K562 (cell line): ENCODE data around the gene ERMN.

Experiments used
- CREM ChIP-seq: IDR thresholded peaks from 2 replicates; pipeline ENCODE4 v1.6.1; 2014; ENCODE audit warnings: antibody characterized with exemption, low read depth
- MYBL2 ChIP-seq, 2 experiments: fragments of 450-650 bp in 1 of 2; sonication (generic) in 1 of 2; formaldehyde crosslinking in 1 of 2; IDR thresholded peaks; 2 replicates each; pipeline versions ENCODE4 v1.6.1 to v1.8.1; 2017 to 2022; ENCODE audit warnings: borderline replicate concordance in 1 of 2, inconsistent platforms in 1 of 2, low read depth in 1 of 2, mild to moderate bottlenecking in 1 of 2, missing genetic modification reagents in 1 of 2, moderate library complexity in 1 of 2
- MYC ChIP-seq, 2 experiments: fragments of 250-450 bp in 1 of 2; sonication (Bioruptor Pico) in 1 of 2; IDR thresholded peaks; 2 replicates each; pipeline versions ENCODE4 v1.5.1 to v1.6.1; 2012 to 2021; ENCODE audit warnings: low read depth in 2 of 2, borderline replicate concordance in 1 of 2, improper control_type of control experiment in 1 of 2, low read length in 1 of 2, mild to moderate bottlenecking in 1 of 2, moderate library complexity in 1 of 2
- POLR2A ChIP-seq: fragments of 450-650 bp; conservative IDR thresholded peaks from 2 replicates; pipeline ENCODE4 v1.6.1; 2016
- SIN3A ChIP-seq, 2 experiments: fragments of 150-350 bp in 1 of 2; IDR thresholded peaks; 2 replicates each; pipeline ENCODE4 v1.6.1; 2011 to 2016; ENCODE audit warnings: borderline replicate concordance in 2 of 2, low read depth in 2 of 2, low read length in 2 of 2, mild to moderate bottlenecking in 2 of 2, moderate library complexity in 2 of 2; ENCODE audit not compliant: control insufficient read depth in 1 of 2
- SMARCB1 ChIP-seq: IDR thresholded peaks from 2 replicates; pipeline ENCODE4 v1.6.1; 2011; ENCODE audit warnings: improper control_type of control experiment, low read depth; ENCODE audit not compliant: insufficient read length
- ZBTB17 ChIP-seq: fragments of 450-650 bp; formaldehyde crosslinking; IDR thresholded peaks from 2 replicates; pipeline ENCODE4 v1.4.0; 2020; ENCODE audit warnings: mild to moderate bottlenecking
- ZBTB7A ChIP-seq: IDR thresholded peaks from 2 replicates; pipeline ENCODE4 v1.6.1; 2011; ENCODE audit warnings: low read depth, mild to moderate bottlenecking, low read length, moderate library complexity, borderline replicate concordance; ENCODE audit not compliant: control insufficient read depth
- ZNF780A ChIP-seq: fragments of 250-450 bp; sonication (Bioruptor Pico); IDR thresholded peaks from 2 replicates; pipeline ENCODE4 v1.5.0; 2021; ENCODE audit warnings: mild to moderate bottlenecking
- TF ChIP-seq, protein P1 (sequence below): fragments of 450-650 bp; formaldehyde crosslinking; IDR thresholded peaks from 2 replicates; pipeline ENCODE4 v1.4.0; 2020; ENCODE audit warnings: mild to moderate bottlenecking, moderate library complexity
- TF ChIP-seq, protein P2 (sequence below), 3 experiments: IDR thresholded peaks in 2 of 3; conservative IDR thresholded peaks in 1 of 3; 2 replicates each; pipeline ENCODE4 v1.5.1; 2011 to 2012; ENCODE audit warnings: low read length in 3 of 3, mild to moderate bottlenecking in 3 of 3, control low read depth in 2 of 3, improper control_type of control experiment in 1 of 3, inconsistent platforms in 1 of 3, low read depth in 1 of 3, mixed read lengths in 1 of 3, moderate library complexity in 1 of 3; ENCODE audit not compliant: insufficient read depth in 2 of 3
- TF ChIP-seq, protein P3 (sequence below), 3 experiments: fragments of 200-800 bp in 1 of 3; sonication (Bioruptor generic) in 1 of 3; sonication (generic) in 1 of 3; formaldehyde crosslinking in 1 of 3; IDR thresholded peaks; 2 replicates each; pipeline versions ENCODE4 v1.6.1 to v1.8.0; 2016 to 2022; ENCODE audit warnings: mild to moderate bottlenecking in 2 of 3, missing compliant biosample characterization in 2 of 3, missing genetic modification characterization in 2 of 3, missing genetic modification reagents in 1 of 3
- TF ChIP-seq, protein P4 (sequence below): sonication (generic); formaldehyde crosslinking; IDR thresholded peaks from 2 replicates; pipeline ENCODE4 v1.9.0; 2022; ENCODE audit warnings: mild to moderate bottlenecking, missing genetic modification reagents

DNA sequence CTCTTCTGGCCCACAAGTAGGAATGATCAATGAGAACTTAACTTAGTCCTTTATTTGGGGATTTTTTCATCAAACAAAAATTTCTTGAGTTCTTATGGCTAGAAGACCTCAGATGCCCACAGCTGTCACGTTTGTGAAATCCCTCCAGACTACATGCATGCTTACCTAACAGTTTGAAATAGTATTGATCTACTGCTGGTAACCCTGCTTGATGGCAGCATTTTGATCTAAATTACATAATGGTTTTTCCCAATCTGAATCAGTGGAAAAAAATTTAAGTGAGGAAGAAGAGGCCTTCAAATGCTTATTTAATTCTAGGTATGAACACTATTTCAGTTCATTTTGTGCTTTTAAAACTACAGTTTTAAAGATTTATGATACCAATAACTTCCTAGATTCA lies 13.9 kb downstream of the ERMN start:
- TF ChIP-seq, protein P1, sequence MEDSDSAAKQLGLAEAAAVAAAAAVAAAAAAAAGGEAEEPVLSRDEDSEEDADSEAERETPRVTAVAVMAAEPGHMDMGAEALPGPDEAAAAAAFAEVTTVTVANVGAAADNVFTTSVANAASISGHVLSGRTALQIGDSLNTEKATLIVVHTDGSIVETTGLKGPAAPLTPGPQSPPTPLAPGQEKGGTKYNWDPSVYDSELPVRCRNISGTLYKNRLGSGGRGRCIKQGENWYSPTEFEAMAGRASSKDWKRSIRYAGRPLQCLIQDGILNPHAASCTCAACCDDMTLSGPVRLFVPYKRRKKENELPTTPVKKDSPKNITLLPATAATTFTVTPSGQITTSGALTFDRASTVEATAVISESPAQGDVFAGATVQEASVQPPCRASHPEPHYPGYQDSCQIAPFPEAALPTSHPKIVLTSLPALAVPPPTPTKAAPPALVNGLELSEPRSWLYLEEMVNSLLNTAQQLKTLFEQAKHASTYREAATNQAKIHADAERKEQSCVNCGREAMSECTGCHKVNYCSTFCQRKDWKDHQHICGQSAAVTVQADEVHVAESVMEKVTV (CRISPR knock-in tag) = no peak
- TF ChIP-seq ZBTB17 (no peak), SMARCB1 (no peak), MYBL2 (IDR thresholded peaks at IDR 0.05; ENCODE audit: low read depth) (no peak), MYBL2 (CRISPR knock-in tag; IDR thresholded peaks at IDR 0.05; ENCODE audit: borderline replicate concordance) (no peak), SIN3A (IDR thresholded peaks at IDR 0.05; ENCODE audit: borderline replicate concordance in 2 of 2, control insufficient read depth in 1 of 2, low read depth in 2 of 2, low read length in 2 of 2) (no peak), MYC (IDR thresholded peaks at IDR 0.05; ENCODE audit: low read depth, low read length) (no peak), MYC (CRISPR knock-in tag; IDR thresholded peaks at IDR 0.05; ENCODE audit: borderline replicate concordance, low read depth) (no peak), CREM (no peak), POLR2A (no peak), ZBTB7A (no peak), ZNF780A (CRISPR knock-in tag) (no peak)
- TF ChIP-seq, protein P2, sequence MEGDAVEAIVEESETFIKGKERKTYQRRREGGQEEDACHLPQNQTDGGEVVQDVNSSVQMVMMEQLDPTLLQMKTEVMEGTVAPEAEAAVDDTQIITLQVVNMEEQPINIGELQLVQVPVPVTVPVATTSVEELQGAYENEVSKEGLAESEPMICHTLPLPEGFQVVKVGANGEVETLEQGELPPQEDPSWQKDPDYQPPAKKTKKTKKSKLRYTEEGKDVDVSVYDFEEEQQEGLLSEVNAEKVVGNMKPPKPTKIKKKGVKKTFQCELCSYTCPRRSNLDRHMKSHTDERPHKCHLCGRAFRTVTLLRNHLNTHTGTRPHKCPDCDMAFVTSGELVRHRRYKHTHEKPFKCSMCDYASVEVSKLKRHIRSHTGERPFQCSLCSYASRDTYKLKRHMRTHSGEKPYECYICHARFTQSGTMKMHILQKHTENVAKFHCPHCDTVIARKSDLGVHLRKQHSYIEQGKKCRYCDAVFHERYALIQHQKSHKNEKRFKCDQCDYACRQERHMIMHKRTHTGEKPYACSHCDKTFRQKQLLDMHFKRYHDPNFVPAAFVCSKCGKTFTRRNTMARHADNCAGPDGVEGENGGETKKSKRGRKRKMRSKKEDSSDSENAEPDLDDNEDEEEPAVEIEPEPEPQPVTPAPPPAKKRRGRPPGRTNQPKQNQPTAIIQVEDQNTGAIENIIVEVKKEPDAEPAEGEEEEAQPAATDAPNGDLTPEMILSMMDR (IDR thresholded peaks at IDR 0.05 in 2 of 3, conservative IDR thresholded peaks at IDR 0.05 in 1 of 3; ENCODE audit: insufficient read depth in 2 of 3, low read depth in 1 of 3, low read length in 3 of 3) = no peak
- TF ChIP-seq, protein P3, sequence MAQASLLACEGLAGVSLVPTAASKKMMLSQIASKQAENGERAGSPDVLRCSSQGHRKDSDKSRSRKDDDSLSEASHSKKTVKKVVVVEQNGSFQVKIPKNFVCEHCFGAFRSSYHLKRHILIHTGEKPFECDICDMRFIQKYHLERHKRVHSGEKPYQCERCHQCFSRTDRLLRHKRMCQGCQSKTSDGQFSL (CRISPR knock-in tag; IDR thresholded peaks at IDR 0.05) = no peak
- TF ChIP-seq, protein P3 (tag; IDR thresholded peaks at IDR 0.05) = no peak
- TF ChIP-seq, protein P4, sequence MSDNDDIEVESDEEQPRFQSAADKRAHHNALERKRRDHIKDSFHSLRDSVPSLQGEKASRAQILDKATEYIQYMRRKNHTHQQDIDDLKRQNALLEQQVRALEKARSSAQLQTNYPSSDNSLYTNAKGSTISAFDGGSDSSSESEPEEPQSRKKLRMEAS = no peak
